NCI-H128 (cell line): ENCODE data around the gene APH1B.
"Not testable (repeated sequence)": the region's sequence is repeated elsewhere in the genome, so short reads cannot be mapped to it uniquely, and the experiment has no call there.

Experiments
- DNase-seq: peaks from one replicate; lab custom pipeline; 2025; ENCODE audit not compliant: unreplicated experiment; lab: John Stamatoyannopoulos, UW

APH1B gene

GRCh38 chr15:63294359-63294758, 17.0 kb downstream of the APH1B start:
- DNase-seq = no peak

DNA sequence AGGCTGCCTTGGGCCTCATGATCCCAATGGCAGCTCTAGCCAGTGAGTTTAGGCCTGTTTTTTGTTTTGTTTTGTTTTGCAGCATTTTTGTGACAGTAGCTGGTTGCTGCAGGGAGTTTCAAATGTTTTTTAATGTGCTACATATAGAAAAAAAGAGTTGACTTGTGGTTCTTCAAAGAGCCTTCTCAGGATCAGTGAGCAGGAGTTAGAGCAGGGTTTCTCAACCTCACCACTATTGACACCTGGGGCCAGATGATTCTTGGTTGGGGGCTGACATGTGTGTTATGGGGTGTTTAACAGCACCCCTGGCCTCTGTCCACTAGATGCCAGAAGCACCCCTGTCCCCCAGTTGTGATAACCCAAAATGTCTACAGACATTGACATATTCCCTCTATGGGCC, 17.9 kb downstream of the APH1B start:
- DNase-seq = no peak

- DNase-seq = no peak
Measured at GRCh38 chr15:63296195-63296594, 18.8 kb downstream of the APH1B start.

DNA sequence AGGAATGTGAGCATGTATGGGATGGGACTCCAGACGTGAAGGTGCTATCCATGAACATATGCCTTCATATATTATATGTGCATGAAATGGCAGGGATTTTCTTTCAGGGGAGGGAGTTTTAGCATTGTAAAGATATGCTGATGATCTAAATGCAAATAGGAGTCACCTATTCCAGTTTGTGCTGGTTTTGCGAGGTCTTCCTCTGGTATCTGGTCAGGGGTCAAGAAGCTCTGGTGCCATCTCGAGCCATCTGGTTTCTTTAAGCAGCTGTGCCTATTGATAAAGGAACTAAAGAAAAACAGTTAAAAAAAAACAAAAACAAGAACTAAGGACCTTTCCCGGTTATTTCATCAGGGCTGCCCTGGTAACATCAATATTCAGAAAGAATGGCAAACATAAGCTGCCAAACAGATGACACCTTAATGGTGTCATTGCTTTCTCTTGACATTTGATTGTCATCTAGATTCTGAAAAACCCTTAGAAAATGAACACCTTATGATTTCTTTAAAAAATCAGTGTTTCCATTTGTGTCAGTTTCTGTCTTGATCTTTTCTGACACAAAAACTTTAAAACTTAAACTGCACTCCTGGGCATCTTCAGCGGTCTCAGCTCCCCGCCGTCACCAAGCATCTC, 22.7 kb downstream of the APH1B start:
- no peak for DNase-seq

DNA sequence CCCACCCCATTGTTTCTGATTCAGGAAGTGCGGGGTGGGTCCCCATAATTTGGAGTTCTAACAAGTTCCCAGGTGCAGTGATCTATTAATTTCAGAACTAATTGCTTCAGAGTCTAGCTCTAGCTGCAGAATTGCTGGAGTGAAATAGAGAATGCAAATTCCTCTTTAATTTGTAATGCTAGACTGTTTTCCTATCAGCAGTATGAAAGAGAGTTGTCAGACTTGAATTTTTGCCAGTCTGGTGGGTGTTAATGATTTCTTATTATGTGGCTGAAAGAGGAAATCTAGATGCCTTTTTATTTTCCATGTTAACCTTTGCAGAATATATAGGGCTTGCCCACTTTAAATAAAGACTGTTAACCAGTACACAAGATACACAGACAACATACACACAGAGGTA, 23.7 kb downstream of the APH1B start:
- no peak for DNase-seq

DNA sequence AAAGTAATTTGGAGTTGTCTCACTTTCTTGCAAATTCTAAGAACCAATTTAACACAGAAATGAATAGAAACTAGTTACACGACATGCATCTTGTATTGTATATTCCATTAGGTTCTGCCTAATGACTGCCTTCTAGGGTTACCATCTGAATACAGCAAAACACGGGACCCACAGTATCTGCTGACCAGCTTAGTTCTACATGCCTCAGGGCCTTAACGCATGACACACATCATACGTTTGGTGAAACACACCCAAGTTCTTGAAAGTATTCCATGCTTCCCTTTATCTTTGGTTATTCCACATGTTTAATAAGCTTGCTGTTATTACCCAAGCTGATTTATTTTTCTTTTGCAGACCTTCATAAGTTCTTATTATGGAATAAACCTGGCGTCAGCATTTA, 27.9 kb downstream of the APH1B start:
- no peak for DNase-seq

GRCh38 chr15:63306492-63307073, 29.2 kb downstream of the APH1B start:
- no peak for DNase-seq

DNA sequence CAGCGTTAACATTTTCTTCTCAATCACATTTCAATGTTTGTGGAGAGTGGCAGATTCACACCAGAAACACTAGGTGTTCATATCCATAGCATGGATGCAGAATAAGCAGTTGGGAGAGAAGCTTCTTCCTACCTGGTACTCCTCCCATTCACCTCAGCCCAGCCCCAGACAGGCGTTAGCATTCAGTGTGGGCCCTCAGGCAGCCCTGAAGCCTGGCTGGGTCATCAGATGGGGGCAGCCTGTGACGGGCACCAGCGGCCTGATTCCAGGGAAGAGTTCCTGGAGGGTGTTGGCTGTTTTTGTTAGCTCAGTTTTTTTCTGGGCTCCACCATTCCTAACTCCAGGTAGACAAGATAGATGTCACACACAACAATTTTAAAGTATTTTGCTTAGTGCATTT, 31.1 kb downstream of the APH1B start:
- DNase-seq = no peak

DNA sequence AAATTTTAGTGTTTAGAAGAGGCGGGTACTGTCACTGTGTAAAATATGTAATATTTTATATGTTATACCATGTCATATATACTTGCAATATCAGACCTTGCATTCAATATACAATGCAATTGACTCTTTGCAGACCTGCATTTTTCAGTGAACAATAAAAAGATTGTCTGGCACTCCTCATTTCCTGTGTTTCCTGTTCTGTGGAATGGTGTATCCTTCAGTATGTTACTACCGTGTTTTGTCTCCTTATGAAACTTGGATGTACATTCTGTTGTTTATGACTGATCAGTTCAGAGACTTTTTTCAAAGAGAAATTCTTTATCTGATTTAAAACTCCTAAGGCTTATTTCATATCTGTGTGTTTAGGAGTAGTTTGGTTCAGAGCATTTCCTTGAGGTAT, 31.5 kb downstream of the APH1B start:
- DNase-seq = no peak

- DNase-seq = no peak
Measured at GRCh38 chr15:63310646-63311045, 33.2 kb downstream of the APH1B start.

DNA sequence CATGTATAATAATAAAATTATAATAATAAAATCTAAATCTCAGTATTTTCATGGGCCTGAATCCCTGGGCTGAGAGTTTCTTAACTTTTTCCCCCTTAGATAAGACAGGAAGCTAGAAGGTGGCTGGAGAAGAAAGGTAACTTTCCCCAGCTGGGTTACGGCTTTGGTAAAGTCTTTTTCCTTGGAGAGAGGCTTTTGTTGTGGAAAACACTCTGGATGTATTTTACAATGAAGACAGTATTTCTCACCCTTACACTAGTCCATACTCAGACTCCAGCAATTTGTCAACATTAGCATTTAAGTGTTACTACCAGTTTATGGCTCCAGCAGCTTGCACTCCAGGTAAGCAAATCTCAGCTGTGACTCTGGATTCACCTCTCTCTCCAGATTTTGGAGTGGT, 34.9 kb downstream of the APH1B start:
- DNase-seq = no peak

DNA sequence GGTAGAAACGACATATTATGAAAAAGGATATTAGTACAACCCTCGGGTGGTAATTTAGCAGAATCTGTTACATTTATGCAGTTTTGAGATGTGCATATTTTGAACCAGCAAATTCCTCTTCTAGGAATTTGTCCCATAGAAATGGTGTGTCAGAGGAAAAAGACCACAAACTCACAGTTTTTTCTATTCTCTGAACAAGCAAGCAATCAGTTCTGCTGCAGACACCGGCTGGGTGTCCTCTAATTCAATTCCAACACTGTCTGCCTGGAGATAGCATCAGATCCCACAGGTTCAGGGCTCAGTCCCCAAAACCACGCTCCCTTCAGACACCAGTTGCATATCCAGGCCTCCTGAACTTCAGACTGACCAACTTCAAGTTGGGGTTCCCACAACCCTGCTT, 36.4 kb downstream of the APH1B start:
- DNase-seq = no peak

- no peak for DNase-seq
Measured at GRCh38 chr15:63314409-63314808, 37.0 kb downstream of the APH1B start.

DNA sequence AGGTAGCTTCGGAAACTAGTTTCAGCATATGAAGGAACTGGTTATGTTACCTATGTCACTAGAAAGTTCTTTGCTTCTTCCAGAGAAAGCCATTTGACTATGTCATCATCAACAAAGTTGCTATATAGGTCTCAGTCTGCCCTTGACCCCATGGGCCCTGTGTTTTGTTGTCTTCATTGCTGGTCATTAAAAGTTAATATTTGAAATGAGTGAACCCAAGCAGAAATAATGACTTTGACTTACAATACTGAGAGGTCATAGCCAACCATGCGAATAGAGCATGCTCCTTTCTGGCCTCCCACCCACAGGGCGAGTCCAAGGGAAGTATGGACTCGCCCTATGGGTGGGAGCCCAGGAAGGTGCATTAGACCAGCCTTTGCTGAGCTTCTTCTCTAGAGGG, 40.9 kb downstream of the APH1B start:
- no peak for DNase-seq

GRCh38 chr15:63319065-63319464, 41.7 kb downstream of the APH1B start:
- no peak for DNase-seq

DNA sequence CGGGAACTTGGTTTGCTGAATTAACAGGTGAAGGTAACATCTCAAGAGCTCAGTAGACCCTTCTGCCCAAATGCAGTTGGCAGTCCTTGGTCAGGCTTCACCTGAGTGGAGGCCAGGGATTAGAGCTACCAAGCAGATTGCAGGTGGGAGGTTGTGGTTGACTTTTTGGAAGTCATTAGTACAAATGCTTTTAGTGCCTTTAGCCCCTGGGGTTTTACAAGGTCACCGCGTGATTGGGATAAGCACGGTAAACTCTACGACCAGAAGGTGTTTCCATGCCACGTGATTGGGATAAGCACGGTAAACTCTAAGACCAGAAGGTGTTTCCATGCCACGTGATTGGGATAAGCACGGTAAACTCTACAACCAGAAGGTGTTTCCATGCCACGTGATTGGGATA, 43.0 kb downstream of the APH1B start:
- DNase-seq = not testable (repeated sequence)

DNA sequence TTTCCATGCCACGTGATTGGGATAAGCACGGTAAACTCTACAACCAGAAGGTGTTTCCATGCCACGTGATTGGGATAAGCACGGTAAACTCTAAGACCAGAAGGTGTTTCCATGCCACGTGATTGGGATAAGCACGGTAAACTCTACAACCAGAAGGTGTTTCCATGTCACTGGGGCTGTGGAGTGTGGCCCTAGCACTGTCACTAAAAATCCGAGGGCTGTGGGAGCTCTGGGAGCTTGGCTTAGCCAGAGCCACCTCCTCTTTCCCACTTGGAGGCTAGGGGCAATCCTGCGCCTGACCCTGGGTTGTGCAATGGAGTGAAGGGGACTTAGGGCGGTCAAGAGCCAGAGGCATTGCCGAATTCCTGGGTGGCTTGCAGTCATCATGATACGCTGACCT, 43.6 kb downstream of the APH1B start:
- not testable (repeated sequence) for DNase-seq

DNA sequence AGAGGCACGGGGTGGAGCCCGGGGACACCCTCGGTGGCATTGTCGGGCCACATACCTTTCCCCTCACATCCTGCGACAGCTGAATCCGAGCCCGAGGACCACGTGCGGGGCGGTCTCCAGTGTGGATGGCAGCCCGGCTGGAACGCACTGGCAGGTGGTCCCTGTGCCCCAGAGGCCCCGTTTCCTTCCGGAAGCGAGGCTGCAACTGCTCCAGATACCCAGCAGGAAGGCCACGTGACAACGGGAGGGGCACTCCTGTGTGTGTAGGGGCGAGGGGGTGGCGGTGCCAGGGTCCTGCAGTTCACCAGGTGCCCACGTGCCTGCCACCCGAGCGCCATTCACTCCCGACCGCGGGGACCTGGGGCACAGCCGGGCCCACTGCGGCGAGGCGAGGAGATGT, 44.1 kb downstream of the APH1B start:
- DNase-seq = no peak

- DNase-seq = no peak
Measured at GRCh38 chr15:63322541-63322940, 45.1 kb downstream of the APH1B start.

GRCh38 chr15:63323798-63324563, 46.6 kb downstream of the APH1B start:
- DNase-seq = no peak

DNA sequence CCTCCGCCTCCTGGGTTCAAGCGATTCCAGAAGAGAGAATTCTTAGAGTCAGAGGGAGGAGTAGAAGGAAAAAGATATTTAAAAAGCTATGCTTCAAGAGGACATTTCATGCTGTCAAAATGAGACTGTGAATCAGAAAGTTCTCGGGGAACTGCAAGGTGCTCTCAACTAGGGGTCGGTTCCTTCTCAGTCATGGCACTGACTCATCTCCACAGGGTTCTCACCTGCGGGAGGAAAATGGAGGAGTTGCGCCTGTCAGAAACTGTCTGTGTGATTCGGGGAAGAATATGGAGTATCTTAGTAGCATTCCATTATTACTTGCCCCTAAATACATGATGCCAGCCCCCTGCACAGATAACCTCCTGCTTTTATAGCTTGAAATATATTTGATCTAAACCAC, 47.4 kb downstream of the APH1B start:
- no peak for DNase-seq

- DNase-seq = no peak
Measured at GRCh38 chr15:63327648-63328421, 50.4 kb downstream of the APH1B start.
